GM21723 (cell line): ENCODE data around the gene ZYX.
"Not testable (repeated sequence)": the region's sequence is repeated elsewhere in the genome, so short reads cannot be mapped to it uniquely, and the experiment has no call there.

ENCODE experiments used
- ATAC-seq: cut with Tn5 transposase; IDR thresholded peaks from one replicate; pipeline ENCODE4 v1.9.1; 2021; ENCODE audit warnings: mild to moderate bottlenecking, moderate library complexity; ENCODE audit not compliant: unreplicated experiment

The ZYX gene

DNA sequence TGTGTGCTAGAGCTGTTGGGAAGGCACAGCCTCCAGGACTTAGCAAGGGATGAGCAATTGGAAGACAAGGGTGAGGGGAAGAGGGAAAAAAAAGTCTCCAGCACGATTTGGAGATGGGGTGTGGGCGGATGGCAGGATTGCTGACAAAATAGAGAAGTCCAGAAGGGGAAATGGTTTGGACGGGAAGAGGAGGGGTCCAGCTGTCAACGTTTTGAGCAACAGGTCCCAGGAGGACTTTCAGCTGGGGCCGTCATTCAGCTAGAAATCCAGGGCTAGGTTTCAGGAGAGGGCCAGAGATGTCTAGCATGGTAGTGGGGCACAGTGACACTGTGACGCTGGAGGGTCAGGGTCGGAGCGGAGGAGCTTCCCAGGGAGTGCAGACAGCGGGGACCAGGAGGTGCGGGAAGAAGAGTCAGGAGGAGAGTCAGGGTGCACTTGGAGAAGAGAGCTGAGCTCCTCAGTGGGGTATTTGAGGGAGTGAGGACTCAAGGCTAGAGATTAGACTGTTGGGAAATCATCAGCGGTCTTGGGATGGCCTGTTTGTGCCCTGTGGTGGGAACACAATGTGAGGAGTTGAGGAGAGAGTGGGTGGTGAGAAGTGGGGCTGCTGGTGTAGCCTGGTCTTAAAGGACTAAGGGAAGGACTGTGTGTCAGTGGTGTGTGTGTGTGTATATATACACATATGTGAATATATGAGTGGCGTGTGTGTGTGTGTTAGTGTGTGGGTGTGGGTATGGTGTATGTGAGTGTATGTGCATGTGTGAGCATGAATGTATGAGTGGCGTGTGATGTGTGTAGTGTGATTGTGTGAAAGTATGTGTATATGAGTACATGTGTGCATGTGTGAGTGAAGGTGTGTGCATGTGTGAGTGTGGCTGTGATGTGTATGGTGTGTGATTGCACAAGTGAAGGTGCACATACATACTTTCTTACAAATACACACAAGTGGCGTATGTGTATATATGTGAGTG, 3.8 kb downstream of the ZYX start:
- no peak for ATAC-seq

- no peak for ATAC-seq
Observed at GRCh38 chr7:143385891-143386781, 5.0 kb downstream of the ZYX start.

DNA sequence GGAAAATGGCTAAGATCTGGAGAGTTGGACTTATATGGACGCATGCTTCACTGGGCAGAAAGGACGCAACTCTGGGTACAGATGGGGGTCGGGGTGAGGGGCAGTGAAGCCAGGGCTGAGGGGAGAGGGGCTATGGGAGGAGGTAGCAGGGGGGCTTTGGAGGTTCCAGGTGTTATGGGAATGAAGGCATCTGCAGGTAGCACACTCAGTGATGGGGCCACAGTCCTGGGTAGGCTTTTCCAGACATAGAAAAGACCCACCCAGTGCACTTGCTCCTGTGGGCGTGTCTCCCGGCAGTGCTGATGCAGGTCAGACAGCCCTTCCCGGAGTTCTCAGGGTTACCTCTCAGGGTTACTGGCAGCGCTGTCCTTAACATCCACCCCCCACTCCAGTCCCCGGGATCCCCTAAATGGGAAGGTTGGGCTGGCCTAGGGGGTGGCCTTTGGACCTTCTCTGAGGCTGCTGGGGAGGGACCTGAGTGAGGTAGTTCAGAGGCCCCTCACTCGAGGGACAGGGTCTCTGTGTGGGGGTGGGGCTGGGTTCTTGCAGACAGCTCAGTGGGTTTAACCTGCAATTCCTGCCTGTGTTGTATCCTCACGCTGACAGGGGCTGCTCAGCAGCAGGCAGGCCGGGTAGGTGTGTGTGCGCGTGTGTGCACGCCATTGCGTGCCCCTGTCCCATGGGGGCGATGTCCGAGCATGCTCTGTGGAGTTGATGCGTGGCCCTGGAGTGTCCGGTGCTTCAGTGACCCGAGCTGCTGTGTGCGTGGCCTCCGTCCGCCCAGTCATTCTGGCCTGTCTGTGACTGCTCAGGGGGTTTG, 6.2 kb downstream of the ZYX start:
- ATAC-seq, result no peak

DNA sequence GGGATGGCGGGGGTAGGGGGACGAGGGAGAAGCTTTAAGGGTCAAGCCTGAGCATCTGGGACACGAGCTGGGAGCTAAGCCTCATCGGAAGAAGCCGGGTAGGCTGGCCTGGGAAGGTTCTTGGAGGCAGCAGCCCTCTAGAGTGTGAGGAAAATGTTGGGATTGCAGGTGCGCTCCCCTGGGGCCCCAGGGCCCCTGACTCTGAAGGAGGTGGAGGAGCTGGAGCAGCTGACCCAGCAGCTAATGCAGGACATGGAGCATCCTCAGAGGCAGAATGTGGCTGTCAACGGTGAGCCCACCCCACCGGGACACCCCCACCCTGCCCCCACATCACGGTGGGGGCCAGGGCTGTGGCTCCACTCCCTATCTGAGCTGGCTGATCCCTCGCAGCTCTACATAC, 6.9 kb downstream of the ZYX start:
- ATAC-seq, result no peak

- ATAC-seq, result no peak
Observed at GRCh38 chr7:143388491-143389101, 7.5 kb downstream of the ZYX start.

DNA sequence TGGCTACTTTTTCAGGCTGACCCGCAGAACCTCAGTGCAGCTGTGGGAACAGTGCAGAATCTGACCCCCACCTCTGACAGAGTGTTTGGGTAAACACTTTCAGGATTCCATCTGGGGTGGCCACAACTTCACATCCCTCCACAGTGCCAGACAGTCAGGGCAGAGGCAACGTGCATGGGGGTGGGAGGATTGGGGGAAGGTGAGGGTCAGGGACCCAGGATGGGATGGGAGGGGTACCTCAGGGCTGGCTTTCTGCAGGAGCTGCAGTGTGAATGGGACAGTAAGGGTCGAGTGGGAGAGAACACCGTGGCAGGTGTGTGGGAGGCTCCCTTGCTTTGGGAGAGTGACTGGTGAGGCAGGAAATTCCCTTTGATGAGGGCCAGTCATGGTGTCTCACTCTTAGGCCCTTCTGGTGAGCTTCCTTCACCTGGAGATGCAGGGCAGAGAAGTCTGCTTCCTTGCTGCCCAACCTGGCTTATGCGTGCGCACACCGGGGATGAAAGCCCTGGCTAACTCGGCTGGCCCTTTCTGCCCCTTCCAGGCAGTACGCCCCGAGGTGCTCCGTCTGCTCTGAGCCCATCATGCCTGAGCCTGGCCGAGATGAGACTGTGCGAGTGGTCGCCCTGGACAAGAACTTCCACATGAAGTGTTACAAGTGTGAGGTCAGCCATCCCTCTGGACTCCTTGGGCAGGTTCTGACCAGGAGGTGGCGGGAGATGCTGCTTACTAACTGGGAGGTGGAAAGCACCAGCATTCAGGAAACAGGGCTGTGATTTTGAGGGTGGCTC, 8.4 kb downstream of the ZYX start:
- no peak for ATAC-seq

DNA sequence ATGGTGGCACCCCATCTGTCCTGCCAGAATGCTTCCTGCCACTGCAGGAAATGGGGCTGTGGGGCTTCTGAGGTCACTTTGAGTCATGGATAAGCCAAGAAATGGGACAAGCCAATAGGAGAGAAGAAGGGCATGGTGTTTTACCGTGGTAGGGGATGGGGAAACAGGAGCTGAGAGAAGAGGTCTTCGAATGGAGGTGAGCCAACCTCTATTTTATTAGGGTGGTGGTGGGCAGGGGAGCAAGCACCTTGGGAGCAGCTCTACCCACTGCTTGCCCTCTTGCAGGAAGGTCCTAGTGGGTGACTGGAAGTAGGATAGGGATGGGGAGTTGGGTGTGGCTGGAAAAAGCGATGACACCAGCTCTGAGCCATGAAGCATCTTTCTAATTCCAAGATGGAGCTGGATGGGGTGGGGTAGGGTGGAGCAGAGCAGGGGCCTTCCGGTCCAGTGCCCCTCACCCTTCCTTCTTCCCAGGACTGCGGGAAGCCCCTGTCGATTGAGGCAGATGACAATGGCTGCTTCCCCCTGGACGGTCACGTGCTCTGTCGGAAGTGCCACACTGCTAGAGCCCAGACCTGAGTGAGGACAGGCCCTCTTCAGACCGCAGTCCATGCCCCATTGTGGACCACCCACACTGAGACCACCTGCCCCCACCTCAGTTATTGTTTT, 9.1 kb downstream of the ZYX start:
- no peak for ATAC-seq

GRCh38 chr7:143390773-143391317, 9.7 kb downstream of the ZYX start:
- ATAC-seq, result no peak

DNA sequence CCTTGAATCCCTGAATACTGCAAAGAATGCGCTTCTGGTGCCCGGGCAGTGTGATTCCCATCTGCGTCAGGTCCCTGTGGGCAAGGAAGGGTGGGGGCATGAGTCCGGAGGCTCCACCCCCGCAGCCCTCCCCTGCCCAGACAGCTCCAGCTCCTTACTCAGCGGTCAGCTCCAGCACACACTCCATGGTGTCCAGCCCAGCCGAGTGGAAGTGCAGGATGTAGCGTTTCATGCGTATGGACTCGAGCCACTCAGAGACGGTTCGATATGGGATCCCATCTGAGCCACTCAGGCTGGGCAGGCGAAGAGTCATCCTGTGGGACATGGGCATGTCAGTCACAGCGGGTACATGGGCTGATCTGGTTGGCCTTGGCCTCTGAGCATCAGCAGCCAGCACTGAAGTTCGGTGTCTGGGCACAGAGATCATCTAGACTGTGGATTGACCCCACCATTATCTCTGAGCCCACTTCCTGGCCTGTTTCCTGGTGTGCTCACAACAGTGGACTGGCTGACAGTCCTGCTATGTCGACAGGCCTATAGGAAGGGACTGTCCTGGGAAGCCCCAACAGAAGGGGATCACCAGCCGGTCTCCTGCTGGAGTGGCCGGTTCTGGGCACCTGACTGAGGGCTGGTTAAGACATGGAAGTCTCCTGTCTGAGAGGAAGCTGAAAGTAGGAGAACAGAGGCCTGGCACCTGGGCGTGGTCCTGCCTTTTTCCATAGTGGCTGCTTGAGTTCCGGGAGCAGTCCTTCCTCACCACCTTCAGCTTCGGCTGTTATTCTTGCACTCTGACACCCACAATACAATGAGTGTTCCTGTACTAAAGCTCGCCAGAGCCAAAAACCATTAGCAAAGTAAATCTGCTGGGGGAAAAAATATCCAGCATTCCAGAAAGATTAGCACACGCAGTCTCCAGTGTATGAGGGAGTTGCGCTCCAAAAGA, 10.6 kb downstream of the ZYX start:
- no peak for ATAC-seq

- not testable (repeated sequence) for ATAC-seq
Observed at GRCh38 chr7:143392427-143392826, 11.3 kb downstream of the ZYX start.

GRCh38 chr7:143392875-143393266, 11.7 kb downstream of the ZYX start:
- ATAC-seq, result no peak

GRCh38 chr7:143393267-143394041, 12.3 kb downstream of the ZYX start:
- no peak for ATAC-seq

GRCh38 chr7:143394068-143394467, 12.9 kb downstream of the ZYX start:
- ATAC-seq, result no peak

- no peak for ATAC-seq
Observed at GRCh38 chr7:143394777-143395176, 13.6 kb downstream of the ZYX start.

DNA sequence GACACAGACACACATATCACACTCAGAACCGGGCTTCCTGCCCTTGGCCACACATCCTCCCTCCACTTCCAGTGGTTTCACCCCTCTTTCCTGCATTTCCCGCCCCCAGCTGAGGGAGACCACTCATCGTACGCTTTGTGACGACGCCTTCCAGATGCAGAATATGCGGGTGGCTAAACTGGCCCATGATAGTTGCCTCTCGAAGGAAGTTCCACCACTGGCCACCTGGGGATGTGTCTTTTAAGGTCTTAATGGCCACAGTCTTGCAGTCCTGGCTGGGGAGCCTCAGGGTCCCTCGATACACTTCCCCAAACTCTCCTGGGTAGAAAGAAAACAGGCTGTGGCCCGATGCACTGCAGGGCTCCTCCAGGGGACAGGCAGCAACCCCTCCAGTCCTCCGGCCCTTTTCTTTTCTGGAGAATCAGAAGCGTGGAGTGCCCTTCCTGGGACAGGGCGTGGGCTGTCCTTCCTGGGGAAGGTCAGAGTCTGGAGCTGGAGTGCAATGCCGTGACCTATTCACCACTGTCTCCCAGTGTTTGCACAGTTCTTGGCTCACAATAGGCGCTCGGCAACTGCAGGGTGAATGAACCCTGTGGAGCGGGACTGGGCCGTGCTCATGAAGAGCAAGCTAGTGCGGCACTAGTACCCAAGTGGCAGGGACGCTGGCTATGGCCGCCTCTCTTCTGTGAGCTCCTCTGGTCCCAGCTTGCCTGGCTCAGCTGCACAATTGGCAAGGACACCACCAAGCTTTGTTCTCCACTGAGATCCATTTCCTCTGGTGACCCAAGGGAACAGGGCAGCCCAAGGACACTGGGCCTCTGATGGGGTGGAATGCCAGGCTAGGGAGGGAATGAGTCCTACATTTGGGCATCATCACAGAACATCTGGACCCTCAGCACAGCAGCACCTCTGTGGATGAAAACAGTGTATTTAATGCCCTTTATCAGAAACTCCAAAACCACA, 14.3 kb downstream of the ZYX start:
- no peak for ATAC-seq

DNA sequence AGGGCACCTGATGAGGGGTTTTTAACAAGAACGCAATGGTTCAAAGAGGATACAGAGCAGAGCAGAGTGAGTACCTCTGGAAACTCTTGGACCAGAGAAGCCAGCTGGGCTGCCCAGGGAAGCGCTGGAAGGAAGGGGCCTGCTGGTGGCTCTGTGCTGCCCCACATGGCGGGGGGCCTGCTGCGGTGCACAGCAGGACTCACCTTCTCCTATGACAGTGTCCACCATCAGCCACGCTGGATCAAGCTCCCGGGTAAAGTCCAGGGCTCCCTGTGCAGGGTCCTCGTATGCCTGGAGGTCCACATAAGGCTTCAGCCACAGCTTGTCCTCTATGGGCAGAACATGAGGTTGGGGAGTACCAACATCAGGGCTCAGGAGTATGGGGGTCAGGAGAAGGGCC, 15.0 kb downstream of the ZYX start:
- no peak for ATAC-seq
